GM19043 (cell line): ENCODE results near the gene DBN1.

Experiments used
- ATAC-seq: cut with Tn5 transposase; IDR thresholded peaks from one replicate; pipeline ENCODE4 v1.9.1; 2021; ENCODE audit warnings: low read depth; ENCODE audit not compliant: unreplicated experiment

DBN1 gene

DNA sequence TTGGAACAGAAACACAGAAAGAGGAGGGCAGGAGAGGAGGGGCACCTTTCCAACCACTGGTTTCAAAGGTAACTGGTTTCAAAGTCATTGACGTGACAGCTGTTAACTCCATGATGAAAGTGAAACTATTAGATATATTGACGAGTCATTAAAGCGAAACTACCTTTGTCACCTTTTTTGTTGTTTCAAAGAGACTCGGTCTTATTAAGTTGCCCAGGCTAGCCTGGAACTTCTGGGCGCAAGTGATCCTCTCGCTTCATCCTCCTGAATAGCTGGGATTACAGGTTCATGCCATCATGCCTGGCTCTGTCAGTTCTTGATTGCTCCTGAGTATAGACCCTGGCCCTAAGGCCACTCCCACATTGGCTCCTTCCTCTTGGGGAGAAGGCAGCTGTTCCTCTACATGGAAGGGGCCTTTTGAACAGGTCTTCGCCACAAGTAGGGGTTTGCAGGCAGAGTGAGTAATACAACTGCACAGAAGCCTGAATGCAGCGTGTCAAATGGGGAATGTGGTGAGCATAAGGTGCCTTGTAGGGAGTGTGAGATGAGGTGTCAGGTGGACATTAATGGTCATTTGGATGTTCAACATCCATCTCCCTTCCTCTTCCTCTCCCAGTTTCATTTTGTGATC, 60.7 kb downstream of the DBN1 start:
- ATAC-seq, result peak; percentile 76

DNA sequence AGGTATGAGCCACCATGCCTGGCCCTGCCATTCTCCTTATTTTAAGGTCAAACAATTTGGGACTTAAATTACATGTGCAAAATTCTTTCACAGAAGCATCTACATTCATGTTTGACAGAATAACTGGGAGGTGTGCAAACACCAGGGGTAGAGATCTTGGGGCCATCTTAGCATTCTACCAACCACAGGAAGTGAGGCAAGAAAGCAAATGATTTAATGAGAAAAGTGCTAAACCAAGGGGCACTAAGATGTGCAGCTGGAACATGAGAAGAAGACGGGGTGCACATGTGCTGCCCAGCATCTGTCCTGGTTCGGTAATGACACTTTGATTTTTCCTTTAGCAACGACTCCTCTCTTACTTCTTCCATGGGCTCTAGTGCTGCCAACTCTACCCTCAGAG, 62.9 kb downstream of the DBN1 start:
- no peak for ATAC-seq

GRCh38 chr5:177409043-177409801, 64.2 kb downstream of the DBN1 start, which contains the start of gene F12:
F12 (minus strand) TSS chr5:177409564; CDS start chr5:177409527, 37 bp downstream.
- ATAC-seq, result no peak
